Lung (tissue), 12 donors: Measurements from ENCODE around the gene ARHGAP27. TPM values are rescaled to one million over a fixed set of nuclear protein-coding genes. Genes with fewer than 3 reads are reported as not detected.
A peak's percentile ranks its signal among the peaks of the same experiment; 100 is the strongest.

Experiments
- ATAC-seq: fragments of 200-7000 bp; cut with Tn5 transposase; one replicate; pipeline ENCODE4 v1.9.1; 2020; ENCODE audit warnings: moderate number of reproducible peaks; ENCODE audit not compliant: insufficient read depth, low FRiP score
- DNase-seq, 3 donors: peaks; one replicate each; pipeline ENCODE4 v3.0.0-alpha.2; 2013 to 2017
- H3K27ac ChIP-seq, 2 donors: one replicate each; pipeline ENCODE4 v1.5.1; 2013; ENCODE audit warnings: mild to moderate bottlenecking in 2 of 2, moderate library complexity in 2 of 2, control low read depth in 1 of 2, inconsistent platforms in 1 of 2, low read depth in 1 of 2, low read length in 1 of 2
- H3K27me3 ChIP-seq, 3 donors: one replicate each; pipeline ENCODE4 v1.5.1; 2013; ENCODE audit warnings: low read length in 2 of 3; ENCODE audit not compliant: control insufficient read depth in 3 of 3, insufficient read depth in 3 of 3
- H3K36me3 ChIP-seq, 4 donors: one replicate each; pipeline ENCODE4 v1.5.1; 2013; ENCODE audit warnings: low read length in 4 of 4, mild to moderate bottlenecking in 1 of 4, moderate library complexity in 1 of 4; ENCODE audit not compliant: control insufficient read depth in 4 of 4, insufficient read depth in 4 of 4
- H3K4me1 ChIP-seq, 5 donors: one replicate each; pipeline ENCODE4 v1.5.1; 2013; ENCODE audit warnings: low read length in 5 of 5, mild to moderate bottlenecking in 2 of 5, moderate library complexity in 1 of 5; ENCODE audit not compliant: control insufficient read depth in 5 of 5, insufficient read depth in 5 of 5
- H3K4me3 ChIP-seq: one replicate; pipeline ENCODE4 v1.5.1; 2013; ENCODE audit warnings: mild to moderate bottlenecking, control low read depth, moderate library complexity
- H3K9ac ChIP-seq, 2 donors: one replicate each; pipeline ENCODE4 v1.5.1; 2013; ENCODE audit warnings: low read length in 2 of 2, control low read depth in 1 of 2; ENCODE audit not compliant: insufficient read depth in 1 of 2
- H3K9me3 ChIP-seq, 4 donors: one replicate each; pipeline ENCODE4 v1.5.1; 2013; ENCODE audit warnings: low read length in 3 of 4, mild to moderate bottlenecking in 1 of 4, moderate library complexity in 1 of 4; ENCODE audit not compliant: control insufficient read depth in 4 of 4, insufficient read depth in 3 of 4
- WGBS, 2 donors: extraction: QIAGEN DNeasy Blood & Tissue Kit; methylation state at CpG; one replicate each; pipeline ENCODE4 v1.1.7; 2013; 5-methylcytosine and 5-hydroxymethylcytosine counted together
- polyA plus RNA-seq, 2 donors: library from polyadenylated mRNA; stranded (reverse); fragments of 200-250 nt; gene quantifications; one replicate each; pipeline ENCODE4 v1.2.1, GENCODE V29; 2013
- total RNA-seq, 2 donors: library from RNA; depleted of rRNA in 1 of 2; stranded (reverse); fragments of >200 nt in 1 of 2; gene quantifications; one replicate each; pipeline ENCODE4 v1.2.1, GENCODE V29; 2014 to 2021
- TF ChIP-seq, protein P1 (sequence below): IDR thresholded peaks from 2 replicates; pipeline ENCODE4 v1.5.1; 2012; ENCODE audit warnings: mild to moderate bottlenecking; ENCODE audit errors: control extremely low read depth, extremely low read depth
- donor health status: control.
- donor health status: control.
- donor health status: Bipolar disorder and iron deficiency.
- donor health status: healthy.
- donor health status: DM: yes; HTN: yes; CAD: no.

The ARHGAP27 gene
- total and polyA plus RNA-seq, 4 donors, result 42.4 to 85.8 (median 61.8) TPM

DNA sequence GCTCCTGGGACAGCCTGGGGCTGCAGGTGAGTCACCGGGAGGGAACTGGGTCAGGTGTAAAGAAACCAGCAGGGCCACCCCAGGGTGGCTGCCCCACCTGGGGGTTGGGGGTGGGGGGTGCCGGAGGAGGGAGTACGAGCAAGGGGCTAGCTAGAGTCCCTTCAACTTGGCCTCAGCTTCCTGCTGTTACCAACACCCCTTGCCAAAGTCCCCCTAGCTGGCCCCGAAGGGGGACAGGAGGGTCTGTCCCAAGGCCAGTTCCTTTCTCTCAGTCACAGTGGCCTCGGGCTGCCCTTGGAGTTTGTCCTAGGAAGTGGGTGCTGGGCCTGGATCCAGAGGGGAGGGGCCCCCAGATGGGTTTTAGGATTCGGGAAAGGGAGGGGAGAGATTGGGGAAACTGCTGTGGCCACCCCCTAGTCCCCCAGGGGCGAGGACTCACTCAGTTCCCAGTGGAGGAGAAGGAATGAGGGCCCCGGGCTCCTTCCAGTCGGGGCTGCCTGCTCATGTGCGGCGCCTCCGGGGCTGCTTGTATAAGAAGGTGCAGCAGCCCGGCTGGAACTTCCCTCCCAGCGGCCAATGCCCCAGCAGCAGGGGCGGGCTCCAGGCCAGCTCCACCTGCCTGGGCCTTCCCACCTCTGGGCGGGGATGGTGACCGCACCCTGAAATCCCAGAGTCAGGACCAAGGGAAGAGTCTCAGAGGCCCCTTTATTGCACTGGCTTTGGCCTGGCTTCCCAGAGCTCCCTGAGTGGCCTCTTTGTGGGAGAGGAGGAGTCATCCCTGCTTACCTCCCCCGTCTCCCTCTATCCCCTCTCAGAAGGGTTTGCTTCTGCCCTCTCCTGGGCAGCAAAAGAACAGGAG, 7.3 kb downstream of the ARHGAP27 start:
- TF ChIP-seq, protein P1, sequence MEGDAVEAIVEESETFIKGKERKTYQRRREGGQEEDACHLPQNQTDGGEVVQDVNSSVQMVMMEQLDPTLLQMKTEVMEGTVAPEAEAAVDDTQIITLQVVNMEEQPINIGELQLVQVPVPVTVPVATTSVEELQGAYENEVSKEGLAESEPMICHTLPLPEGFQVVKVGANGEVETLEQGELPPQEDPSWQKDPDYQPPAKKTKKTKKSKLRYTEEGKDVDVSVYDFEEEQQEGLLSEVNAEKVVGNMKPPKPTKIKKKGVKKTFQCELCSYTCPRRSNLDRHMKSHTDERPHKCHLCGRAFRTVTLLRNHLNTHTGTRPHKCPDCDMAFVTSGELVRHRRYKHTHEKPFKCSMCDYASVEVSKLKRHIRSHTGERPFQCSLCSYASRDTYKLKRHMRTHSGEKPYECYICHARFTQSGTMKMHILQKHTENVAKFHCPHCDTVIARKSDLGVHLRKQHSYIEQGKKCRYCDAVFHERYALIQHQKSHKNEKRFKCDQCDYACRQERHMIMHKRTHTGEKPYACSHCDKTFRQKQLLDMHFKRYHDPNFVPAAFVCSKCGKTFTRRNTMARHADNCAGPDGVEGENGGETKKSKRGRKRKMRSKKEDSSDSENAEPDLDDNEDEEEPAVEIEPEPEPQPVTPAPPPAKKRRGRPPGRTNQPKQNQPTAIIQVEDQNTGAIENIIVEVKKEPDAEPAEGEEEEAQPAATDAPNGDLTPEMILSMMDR, result no peak
- ATAC-seq, result peak; percentile 52
- Histone ChIP-seq H3K9me3 (no peaks in the 10 kb centered on the region), H3K36me3 (peaks cover 0 to 8% (median 0%) of the 10 kb centered on the region in 4 donors), H3K27ac (peak overlapping the region; percentile 74 to 82), H3K9ac (no peak overlapping the region), H3K4me1 (peaks cover 0 to 12% (median 5%) of the 10 kb centered on the region in 5 donors), H3K27me3 (peaks cover 0 to 20% (median 14%) of the 10 kb centered on the region in 3 donors), H3K4me3 (peak overlapping the region; percentile 27)
- DNase-seq, result peak; percentile 50 to 61 (median 58)
- WGBS, 2 donors, result 24 to 37% methylated on average over 16 to 18 of the region's 18 CpGs

DNA sequence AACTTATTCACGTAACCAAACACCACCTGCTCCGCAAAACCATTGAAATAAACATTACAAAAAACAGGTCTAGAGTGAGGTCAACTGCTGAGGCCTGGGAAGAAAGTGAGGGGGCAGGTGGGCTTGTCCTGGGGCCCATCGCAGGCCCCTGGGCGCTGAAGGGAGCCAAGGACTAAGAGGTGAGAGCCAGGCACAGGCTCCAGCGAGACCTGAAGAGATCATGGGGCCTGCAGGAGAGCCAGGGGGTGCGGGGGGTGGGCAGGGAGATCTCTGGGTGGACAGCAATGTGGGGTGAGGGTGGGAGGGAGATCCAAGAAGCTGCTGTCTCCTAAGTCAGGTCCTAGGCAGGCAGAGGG, 7.9 kb downstream of the ARHGAP27 start:
- no peak overlapping the region for H3K9ac ChIP-seq

DNA sequence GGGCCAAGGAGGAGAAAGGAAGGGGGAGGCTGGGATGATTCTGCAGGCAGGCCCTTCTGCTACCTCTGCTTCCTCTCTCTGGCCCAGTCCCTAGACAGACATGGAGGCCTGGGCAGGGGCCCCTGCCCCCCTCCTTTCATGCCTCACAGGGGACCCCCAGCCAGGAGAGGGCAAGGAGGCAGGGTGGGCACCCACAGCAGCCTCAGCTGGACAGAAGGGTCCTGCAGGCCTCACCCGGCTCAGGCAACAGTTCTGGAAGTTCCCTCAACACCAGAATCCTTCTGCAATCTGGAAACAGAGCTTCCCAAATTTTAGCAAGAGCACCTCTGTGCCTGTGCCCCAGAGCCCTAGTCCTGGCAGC, 8.7 kb downstream of the ARHGAP27 start:
- peak overlapping the region in 1 of 2 donors; percentile 34 for H3K27ac ChIP-seq
- no peak overlapping the region for H3K4me3 ChIP-seq
- H3K27me3 ChIP-seq, result peaks cover 0 to 13% (median 9%) of the 10 kb centered on the region in 3 donors
- H3K9me3 ChIP-seq, result no peaks in the 10 kb centered on the region
- TF ChIP-seq, protein P1, result no peak
- WGBS, 2 donors, result 81% methylated on average over 1 of the region's 1 CpG; no CpG with 5 or more reads in 1 of the 2 donors
- ATAC-seq (no peak), DNase-seq (no peak)
- H3K9ac ChIP-seq, result no peak overlapping the region
- H3K36me3 ChIP-seq, result peaks cover 0 to 2% (median 0%) of the 10 kb centered on the region in 4 donors
- peaks cover 0 to 11% (median 5%) of the 10 kb centered on the region in 5 donors for H3K4me1 ChIP-seq

More for the DNA sequence above, 7.9 kb downstream of the ARHGAP27 start:
- H3K4me1 ChIP-seq, result peaks cover 0 to 11% (median 5%) of the 10 kb centered on the region in 5 donors
- ATAC-seq (no peak), DNase-seq (peak in 1 of 3 donors; percentile 0)
- no peaks in the 10 kb centered on the region for H3K9me3 ChIP-seq
- 85 to 92% methylated on average over 6 of the region's 6 CpGs for WGBS, 2 donors
- peaks cover 0 to 5% (median 0%) of the 10 kb centered on the region in 4 donors for H3K36me3 ChIP-seq
- H3K27me3 ChIP-seq, result peaks cover 0 to 16% (median 11%) of the 10 kb centered on the region in 3 donors
- H3K4me3 ChIP-seq, result no peak overlapping the region
- TF ChIP-seq, protein P1, result no peak
- H3K27ac ChIP-seq, result peak overlapping the region; percentile 69 to 74
